Fibroblast of the aortic adventitia (primary cell): ENCODE data around the gene AMPH. TPM values are rescaled to one million over a fixed set of nuclear protein-coding genes. Genes with fewer than 3 reads are reported as not detected.

ENCODE experiments used
- DNase-seq: peaks from one replicate; pipeline ENCODE4 v3.0.0-alpha.2; 2010; ENCODE audit warnings: low read depth
- H3K4me3 ChIP-seq: 2 replicates; pipeline ENCODE4 v1.5.1; 2011; ENCODE audit warnings: low read depth, mild to moderate bottlenecking, control low read depth, low read length, moderate library complexity
- CTCF ChIP-seq: IDR thresholded peaks from 2 replicates; pipeline ENCODE4 v1.5.1; 2011; ENCODE audit warnings: mild to moderate bottlenecking, low read length, control low read depth, inconsistent platforms; ENCODE audit not compliant: insufficient read depth
- total RNA-seq: library from RNA; depleted of rRNA; stranded (reverse); fragments of >200 nt; gene quantifications from 2 replicates; pipeline ENCODE4 v1.2.3, GENCODE V29; 2012; ENCODE audit warnings: low replicate concordance

AMPH gene
- total RNA-seq, 1 donor: 2.4 TPM

DNA sequence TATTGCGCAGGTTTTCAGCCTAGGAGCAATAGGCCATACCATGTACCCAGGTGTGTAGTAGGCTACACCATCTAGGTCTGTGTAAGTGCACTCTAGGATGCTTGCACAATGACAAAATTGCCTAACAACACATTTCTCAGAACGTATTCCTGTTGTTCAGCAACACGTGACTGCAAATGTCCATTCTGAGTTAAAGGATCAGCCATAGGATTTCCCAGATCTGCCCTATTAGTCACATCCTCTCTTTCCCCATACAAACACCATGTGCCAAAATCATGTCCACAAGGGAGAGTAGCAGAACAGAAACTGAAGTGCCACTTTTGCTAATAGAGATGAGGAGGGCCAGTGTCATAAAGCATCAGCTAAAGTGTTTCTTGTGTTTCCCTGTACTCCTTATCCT is 42.6 kb upstream of the AMPH start:
- peak; percentile 93 for DNase-seq
- H3K4me3 ChIP-seq: no peak overlapping the region
- no peak for TF ChIP-seq CTCF

- TF ChIP-seq CTCF: no peak
- no peak for DNase-seq
- H3K4me3 ChIP-seq: no peak overlapping the region
These were observed 41.0 kb upstream of the AMPH start for GRCh38 chr7:38671911-38672905.

DNA sequence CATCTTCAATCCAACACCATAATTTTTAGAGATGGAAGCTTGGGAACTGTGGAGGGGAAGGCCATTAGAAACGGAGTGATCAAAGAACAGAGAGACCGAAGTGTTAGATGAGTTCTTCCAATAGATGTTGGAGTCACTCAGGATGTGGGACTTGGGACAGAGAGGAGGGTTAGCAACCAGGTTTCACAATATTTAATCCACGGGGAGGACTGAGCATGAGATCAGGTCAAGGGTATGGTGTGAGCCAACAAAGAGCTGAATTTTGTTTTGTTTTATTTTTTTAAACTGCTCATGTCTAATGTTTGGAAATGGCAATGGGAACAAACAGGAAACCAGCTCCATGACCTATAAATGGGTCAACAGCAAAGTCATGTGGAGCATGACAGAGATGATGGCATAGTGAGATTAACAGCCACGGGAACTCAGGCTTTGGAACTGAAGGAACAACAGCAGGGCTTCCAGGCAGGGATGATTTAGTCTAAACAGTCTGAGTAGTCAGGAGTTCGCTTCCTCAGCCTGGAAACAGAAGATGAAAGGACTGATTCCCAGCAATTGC is 38.9 kb upstream of the AMPH start:
- TF ChIP-seq CTCF: no peak
- no peak overlapping the region for H3K4me3 ChIP-seq
- no peak for DNase-seq

DNA sequence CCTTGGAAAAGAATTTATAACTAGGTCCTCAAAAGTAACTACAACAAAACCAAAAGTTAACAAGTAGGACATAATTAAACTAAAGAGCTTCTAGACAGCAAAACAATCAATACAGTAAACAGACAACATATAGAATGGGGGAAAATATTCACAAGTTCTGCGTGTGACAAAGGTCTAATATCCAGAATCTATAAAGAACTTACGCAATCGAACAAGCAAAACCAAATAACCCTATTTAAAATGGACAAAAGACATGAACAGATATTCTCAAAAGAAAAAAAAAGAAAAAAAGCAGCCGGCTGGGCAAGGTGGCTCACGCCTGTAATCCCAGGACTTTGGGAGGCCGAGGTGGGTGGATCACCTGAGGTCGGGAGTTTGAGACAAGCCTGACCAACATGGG is 33.8 kb upstream of the AMPH start:
- DNase-seq: no peak
- H3K4me3 ChIP-seq: no peak overlapping the region
- no peak for TF ChIP-seq CTCF

DNA sequence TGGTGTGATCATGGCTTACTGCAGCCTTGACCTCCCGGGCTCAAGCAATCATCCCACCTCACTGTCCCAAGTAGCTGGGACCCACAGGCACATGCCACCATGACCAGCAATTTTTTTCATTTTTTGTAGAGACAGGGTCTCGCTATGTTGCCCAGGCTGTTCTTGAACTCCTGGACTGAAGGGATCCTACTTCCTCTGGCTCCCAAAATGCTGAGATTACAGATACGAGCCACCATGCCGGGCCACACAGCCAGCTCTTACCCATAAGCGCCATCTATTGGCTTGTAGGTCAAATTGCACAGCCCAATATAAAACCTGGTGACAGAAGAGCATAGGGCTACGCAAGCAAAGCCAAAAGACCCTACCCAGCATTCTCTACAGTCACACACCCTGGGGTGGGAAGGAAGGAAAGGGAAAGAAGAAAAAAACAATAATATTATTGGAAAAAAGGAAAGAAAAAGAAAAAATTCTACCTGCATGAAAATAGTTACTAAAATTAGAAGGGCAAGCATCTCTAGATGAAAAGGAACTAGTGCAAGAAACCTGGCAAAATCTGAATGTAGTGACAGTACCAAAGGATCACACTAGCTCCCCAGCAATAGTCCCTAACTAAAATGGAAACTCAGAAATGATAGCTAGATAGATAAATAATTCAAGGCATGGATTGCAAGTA is 29.4 kb upstream of the AMPH start:
- H3K4me3 ChIP-seq: no peak overlapping the region
- peak; percentile 77 for TF ChIP-seq CTCF
- peak; percentile 51 for DNase-seq

DNA sequence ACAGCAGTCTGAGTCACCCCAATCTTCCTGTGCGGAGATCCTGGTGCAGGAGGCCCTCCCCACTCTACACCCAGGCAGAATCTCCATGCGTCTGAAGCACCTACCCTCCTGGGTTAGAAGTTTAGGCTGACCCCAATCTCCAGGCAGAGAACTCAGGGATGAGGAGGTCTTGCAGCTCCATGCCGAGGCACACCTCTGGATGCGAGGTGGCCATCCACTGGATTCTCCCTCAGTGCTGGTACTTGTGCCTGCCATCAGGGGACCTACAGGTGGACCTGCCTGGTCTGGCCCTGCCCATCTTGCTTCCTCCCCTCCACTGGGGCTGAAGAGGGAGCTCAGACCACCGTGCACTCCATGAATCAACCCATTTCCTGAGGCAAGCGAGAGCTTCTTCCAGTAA is 28.8 kb upstream of the AMPH start:
- no peak for TF ChIP-seq CTCF
- no peak for DNase-seq
- no peak overlapping the region for H3K4me3 ChIP-seq
